HG02759 (cell line): ENCODE results near the gene PC.
"Not testable (repeated sequence)": the region's sequence is repeated elsewhere in the genome, so short reads cannot be mapped to it uniquely, and the experiment has no call there.

Source experiments
- ATAC-seq: cut with Tn5 transposase; IDR thresholded peaks from one replicate; pipeline ENCODE4 v1.9.1; 2021; ENCODE audit warnings: mild to moderate bottlenecking, moderate library complexity; ENCODE audit not compliant: unreplicated experiment

PC gene

DNA sequence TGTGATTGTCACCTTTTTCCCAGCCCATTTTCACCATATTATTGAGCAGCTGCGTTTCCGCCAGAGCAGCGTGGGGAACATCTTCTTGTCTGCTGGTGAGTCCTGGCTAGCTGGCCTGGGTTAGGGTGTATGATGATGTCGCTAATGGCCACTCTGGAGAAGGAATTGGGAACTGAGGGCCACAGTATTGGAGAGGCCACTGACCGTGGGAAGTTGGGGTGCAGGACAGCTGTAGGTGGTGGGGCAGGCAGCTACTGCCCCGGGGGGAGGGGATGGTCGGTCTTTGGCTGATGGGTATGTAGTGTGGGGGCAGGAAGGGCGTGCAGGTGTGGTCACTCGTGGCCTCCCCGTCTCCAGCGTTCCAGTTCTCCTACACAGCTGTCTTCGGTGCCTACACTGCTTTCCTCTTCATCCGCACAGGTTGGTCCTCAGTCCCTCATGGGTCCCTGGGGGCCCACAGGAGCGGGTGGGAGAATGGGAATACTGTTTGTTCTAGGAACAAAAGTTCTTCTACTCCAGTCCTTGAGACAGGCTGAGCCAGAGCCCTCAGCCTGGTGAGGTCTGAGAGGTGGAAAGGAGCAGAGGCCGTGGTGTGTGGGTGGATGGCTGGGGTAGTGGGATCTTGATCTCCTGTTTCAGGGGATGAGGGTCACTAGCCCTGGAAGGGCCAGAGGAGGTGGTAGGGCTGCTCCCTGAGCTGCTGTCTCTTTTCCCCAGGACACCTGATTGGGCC is 112.9 kb downstream of the PC start:
- no peak for ATAC-seq

DNA sequence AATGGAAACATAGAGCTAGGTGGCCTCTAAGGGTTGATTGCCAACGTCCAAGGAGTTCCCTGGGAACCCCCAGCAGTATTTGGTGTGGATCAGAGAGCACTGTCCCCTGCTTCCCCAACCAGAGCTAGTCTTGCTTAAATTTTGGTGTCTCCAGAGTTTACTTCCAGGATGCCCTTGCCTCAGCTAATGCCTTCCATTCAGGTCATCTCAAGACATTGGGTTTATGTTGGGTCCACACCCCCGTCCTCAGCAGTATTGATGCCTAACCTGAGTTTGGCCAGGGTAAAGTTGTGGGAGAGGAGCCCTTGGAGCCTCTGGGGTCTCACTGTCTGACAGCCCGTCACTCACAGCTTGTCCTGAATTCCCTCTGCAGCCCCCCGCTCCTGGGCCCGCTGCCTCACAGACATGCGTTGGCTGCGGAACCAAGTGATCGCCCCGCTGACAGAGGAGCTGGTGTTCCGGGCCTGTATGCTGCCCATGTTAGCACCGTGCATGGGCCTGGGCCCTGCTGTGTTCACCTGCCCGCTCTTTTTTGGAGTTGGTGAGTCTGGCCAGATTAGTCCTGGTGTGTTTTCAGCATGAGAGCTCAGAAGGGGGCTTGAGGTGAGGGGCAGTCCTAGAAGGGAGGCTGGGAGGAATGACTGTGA is 113.6 kb downstream of the PC start:
- no peak for ATAC-seq

DNA sequence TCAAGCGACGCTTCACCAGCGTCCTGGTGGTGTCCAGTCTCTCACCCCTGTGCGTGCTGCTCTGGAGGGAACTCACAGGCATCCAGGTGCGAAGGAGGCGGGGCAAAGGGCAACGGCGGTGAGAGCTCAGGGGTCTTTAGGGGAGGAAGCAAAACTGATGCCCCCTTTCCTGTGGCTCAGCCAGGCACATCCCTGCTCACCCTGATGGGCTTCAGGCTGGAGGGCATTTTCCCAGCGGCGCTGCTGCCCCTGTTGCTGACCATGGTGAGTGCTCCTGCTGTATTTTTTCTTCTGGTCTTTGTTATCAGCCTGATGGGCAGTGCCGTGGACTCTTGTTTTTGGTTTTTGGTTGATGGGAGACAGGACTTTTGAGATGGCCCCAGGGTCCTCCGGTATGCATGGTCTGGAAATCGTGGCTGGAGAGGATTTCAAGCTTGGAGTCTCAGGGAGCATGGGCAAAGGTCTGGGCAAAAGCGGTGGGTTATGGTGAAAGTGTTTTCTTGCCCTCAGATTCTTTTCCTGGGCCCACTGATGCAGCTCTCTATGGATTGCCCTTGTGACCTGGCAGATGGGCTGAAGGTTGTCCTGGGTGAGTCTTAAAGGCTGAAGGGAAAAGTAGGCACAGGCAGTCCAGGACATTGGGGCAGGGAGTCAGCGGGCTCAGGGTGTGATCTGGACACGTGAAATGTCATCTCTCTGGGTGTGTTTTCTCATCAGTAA is 114.2 kb downstream of the PC start:
- ATAC-seq, result no peak

DNA sequence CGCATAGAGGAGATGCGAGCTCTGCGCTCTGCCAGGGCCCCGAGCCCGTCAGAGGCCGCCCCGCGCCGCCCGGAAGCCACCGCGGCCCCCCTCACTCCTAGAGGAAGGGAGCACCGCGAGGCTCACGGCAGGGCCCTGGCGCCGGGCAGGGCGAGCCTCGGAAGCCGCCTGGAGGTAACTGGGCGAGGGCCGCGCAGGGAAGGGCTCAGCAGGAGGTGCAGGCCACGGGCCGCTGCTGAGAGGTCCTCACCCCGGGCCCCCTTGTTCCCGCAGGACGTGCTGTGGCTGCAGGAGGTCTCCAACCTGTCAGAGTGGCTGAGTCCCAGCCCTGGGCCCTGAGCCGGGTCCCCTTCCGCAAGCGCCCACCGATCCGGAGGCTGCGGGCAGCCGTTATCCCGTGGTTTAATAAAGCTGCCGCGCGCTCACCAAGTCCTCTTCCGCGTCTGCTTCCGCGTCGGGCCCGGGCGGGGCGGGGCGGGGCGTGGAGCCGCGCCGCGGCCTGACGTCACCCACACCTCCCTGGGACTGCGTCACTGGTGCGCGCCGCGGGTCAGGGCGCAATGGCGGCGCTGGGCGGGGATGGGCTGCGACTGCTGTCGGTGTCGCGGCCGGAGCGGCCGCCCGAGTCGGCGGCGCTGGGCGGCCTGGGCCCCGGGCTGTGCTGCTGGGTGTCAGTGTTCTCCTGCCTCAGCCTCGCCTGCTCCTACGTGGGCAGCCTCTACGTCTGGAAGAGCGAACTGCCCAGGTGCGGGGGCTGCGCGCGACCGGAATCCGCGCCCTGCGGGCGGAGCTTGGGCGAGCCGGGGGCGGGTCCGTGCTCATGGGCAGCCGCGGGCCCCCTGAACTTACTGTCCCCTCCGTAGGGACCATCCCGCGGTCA is 115.0 kb downstream of the PC start, which contains the start of gene RCE1:
Gene RCE1, plus strand, starts transcription at position 546 of the 880 bp plus-strand sequence. Its CDS starts 15 bp downstream, at position 561.
- ATAC-seq, result peak; percentile 90

DNA sequence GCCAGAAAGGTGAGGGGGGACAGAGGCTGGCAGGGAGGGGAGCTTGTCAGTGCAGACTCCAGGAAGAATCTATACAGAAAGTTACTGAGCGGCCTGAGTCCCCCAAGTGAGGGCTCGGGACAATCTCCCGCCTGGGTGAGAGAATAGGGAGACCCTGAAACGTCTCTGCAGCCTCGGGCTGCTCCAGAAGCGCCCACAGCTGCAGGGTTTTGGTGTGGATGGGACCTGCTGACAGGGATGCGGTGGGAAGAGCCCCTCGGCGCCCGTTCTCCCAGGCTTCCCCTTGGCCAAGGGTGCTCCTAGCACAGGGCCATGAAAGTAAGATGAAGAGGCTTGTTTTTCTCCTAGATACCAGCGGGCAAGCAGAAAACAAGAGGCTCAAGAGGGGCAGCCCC is 115.7 kb downstream of the PC start:
- ATAC-seq, result no peak

DNA sequence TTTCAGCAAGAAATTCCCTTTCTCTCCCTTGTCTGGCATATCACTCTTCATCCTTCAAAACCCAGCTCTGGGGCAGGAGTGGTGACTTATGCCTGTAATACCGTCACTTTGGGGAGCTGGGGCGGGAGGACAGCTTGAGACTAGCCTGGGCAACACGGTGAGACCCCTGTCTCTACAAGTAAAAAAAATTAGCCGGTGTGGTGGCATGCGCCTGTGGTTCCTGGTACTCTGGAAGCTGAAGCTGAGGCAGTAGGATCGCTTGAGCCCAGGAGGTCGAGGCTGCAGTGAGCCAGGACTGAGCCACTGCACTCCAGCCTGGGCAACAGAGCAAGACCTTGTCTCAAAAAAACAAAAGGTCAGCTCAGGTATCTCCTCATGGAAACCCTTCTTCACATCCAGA is 116.3 kb downstream of the PC start:
- no peak for ATAC-seq

DNA sequence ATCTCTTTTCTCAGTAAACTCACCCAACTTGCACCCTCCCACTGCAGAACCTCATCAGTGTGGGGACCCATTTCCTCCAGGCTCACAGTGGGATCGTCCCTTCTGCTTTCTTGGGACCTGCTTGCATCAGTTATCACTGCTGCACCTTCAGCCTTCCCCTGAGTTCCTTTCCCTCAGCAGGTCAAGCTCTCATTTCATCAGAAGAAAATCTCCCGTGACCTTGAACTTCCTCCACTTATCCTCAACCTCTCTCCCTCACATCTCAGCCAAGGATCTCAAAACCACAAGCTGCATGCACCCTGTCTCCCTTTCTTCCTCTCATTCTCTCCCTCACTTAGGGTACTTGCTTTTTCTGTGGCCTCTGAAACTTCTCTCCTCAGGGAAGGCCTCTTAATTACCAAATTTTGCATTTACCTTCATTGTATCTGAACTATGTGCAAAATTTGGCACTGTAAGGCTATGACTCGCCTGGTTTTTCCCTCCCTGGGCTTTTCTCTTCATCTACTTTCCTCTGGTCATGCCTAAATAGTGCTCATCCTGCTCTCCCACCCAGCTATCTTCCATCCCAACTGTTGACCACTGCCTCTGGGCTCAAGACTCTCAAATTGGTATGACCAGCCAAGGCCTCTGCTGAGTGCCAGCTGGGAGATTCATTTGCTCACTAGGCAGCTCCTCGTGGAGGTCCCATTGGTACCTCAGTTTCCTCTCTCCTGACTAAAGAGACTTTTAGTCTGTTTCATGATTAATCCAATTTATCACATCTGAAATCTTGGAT is 117.7 kb downstream of the PC start:
- no peak for ATAC-seq

DNA sequence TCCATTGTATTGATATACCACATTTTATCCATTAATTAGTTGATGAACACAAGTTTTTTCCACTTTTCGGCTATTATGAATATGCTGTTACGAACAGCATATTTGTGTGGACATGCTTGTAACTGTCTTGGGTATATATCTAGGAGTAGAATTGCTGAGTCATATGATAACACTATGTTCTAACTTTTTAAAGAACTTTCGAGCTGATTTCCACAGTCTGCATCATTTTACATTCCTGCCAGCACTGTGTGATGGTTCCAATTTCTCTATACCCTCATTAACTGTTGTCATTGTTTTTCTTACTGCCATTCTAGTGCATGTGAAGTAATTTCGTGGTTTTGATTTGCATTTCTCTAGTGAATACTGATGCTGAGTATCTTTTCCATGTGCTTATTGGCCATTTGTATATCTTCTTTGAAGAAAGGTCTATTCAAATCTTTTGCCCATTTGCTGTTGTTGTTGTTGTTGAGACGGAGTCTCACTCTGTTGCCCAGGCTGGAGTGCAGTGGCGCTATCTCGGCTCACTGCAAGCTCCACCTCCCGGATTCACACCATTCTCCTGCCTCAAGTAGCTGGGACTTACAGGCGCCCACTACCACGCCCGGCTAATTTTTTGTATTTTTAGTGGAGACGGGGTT is 122.3 kb downstream of the PC start:
- no peak for ATAC-seq

DNA sequence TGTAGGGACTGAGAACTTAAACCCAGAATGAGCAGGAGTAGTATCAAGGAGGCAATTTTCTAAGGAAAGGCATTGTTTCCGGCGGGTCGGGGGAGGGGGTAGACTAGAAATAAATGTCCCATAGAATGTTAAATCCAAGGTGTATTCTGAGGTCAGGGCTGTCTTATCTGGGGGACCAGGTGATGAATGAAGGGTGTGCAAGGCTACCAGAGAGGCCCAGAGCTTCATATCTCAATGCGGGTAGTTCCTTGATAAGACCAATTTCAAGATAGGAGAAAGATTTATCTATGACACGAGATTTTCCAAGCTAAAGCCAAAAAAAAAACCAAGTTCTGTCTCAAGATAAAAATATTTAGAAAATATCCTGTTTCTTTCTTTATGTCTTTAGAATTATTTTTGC is 123.2 kb downstream of the PC start:
- no peak for ATAC-seq

DNA sequence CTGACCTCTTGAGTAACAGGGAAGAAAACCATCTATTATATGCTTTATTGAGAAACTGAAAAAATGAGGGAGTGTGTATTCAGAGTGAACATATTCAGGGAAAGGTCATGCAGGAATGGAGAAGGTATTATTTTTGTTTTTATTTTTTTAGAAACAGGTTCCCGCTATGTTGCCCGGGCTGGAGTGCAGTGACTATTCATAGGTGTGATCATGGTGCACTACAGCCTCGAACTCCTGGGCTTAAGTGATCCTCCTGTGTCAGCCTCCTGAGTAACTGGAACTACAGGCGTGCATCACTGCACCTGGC is 123.7 kb downstream of the PC start:
- ATAC-seq, result no peak

DNA sequence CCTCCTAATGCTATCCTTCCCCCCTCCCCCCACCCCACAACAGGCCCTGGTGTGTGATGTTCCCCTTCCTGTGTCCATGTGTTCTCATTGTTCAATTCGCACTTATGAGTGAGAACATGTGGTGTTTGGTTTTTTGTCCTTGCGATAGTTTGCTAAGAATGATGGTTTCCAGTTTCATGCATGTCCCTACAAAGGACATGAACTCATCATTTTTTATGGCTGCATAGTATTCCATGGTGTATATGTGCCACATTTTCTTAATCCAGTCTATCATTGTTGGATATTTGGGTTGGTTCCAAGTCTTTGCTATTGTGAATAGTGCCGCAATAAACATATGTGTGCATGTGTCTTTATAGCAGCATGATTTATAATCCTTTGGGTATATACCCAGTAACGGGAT is 133.6 kb downstream of the PC start:
- not testable (repeated sequence) for ATAC-seq

DNA sequence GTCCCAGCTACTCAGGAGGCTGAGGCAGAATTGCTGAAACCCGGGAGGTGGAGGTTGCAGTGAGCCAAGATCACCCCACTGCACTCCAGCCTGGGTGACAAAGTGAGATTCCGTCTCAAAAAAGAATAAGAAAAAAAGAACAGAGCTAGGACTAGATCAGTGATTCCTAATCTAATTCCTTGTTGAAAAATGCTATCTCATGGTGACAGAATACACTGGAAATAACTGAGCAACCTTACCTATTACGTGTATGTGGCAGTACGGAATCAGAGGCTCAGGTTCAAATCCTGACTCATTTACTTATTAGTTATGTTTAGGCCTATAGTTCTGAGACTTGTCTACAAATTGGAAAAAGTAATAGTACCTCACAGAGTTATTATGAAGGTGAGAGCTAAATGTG is 134.5 kb downstream of the PC start:
- no peak for ATAC-seq

DNA sequence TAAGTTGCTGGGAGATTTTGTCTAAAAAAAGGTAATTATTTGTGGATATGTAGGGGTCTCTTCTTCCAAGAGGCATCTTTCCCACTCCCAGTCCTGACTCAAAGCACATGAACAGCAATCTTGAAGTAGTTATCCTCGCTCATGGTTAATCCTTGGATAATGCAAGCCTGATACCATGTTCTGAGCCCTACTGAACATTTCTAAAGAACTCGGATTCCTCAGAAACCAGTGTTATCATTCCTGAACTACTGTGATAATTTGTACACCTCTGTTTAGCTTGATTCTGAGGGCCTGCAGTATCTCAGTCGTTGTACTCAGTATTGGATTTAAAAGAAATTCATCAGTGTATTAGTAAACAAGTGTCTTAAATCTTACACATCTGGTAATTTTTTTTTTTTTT is 137.3 kb downstream of the PC start:
- ATAC-seq, result no peak

DNA sequence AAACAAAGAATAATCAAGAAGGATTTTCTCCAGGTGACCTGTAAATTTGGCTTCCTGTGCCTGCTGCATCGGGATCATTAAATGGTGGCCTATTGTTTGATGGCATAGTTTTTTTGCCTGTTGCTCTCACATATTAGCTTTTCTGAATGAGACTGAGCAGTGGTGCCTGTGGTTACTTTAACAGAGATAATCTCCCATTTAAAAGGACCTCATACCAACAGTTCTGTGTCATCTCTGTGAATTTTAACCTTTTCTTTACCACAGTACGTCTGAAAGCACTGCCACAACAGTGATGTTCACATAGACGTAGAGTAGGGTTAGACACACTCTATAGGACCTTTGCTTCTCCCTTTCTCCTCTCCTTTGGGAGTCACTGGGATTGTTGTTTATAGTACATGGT is 137.8 kb downstream of the PC start:
- no peak for ATAC-seq

DNA sequence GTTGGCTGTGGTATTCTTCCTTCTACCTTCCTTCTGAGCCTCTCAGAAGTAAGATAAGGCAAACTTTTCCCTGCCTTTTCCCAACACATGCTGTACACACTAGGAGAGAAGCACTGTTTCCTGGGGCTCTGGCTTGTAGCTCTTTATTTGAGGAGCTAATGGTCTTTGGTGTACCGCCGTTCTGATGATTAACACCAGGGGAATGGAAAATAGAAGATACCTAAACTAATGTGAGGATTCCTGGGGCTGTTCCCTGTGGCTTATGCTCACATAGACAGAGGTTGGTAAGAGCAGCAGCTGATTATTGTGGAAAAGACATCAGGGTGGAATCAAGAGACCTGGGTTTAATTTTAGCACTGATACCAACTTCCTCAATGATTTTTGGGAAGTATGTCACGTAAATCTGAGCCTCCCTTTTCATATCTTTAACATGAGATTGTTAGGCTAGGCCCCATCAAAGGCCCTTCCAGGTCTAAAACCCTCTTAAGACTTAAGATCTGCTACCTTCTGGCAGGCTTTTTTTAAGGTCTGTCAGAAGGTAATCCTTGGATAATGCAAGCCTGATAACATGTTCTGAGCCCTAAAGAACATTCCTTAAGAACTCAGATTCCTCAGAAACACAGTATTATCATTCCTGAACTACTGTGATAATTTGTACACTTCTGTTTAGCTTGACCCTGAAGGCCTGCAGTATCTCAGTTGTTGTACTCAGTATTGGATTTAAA is 139.8 kb downstream of the PC start:
- ATAC-seq, result no peak

DNA sequence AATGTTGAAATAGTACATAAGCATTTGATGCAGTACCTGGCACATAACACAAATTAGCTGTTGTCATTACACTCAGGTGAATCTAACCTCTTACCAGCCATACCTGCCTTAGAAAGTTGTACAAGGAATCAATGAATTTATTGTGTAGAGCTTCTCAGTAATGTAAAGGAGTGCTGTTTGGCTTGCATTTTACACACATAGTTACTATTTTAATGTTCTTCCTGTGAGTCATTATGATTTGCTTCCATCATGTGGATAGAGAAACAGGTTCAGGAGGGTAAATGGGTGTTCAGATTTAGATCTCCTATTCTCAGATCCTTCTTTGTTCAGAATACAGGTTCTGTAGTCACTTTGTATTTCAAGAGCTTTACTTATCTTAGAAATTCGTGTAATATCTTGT is 142.5 kb downstream of the PC start:
- ATAC-seq, result no peak

DNA sequence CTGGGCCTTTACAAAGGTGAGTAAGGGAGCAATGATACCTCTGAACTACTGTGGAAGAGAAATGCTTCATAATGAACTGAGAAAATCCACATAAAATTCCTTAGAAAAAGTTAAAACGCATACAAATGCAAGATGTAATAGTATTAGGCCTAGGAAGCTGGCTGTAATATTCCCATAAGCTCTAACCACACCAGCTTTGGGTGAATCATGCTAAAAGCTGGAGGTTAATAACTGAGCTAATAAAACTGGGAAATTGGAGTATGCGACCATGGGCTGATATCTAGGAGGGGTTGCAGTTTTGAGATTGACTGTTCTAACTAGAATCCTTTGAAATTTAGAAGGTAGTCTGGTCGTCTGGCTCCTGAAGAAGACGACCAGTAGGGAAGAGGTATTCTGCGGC is 143.5 kb downstream of the PC start:
- ATAC-seq, result no peak

DNA sequence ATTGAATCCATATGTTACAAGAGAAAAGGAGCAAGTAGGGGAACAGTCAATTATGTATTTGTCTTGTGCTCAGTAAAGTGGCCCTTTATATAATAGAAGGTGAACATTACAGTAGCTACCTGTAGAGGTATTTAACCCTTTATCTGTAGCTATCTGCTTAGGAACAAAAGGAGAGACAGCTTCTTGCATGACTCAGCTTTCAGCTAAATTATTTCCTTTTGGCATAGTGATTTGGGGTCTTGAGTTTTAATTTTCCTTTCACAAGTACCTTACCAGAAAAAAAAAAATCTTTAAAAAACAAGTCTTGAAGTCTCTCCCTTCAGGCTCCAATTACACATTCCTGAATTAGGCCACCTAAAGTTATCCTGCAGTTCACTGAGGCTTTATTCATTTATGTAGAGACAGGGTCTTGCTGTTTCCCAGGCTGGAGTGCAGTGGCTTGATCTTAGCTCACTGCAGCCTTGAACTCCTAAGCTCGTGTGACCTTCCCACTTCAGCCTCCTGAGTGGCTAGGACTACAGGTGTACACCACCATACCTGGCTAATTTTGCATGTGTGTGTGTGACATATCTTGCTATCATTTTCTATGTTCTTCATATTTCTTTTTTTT is 147.5 kb downstream of the PC start:
- ATAC-seq, result no peak

DNA sequence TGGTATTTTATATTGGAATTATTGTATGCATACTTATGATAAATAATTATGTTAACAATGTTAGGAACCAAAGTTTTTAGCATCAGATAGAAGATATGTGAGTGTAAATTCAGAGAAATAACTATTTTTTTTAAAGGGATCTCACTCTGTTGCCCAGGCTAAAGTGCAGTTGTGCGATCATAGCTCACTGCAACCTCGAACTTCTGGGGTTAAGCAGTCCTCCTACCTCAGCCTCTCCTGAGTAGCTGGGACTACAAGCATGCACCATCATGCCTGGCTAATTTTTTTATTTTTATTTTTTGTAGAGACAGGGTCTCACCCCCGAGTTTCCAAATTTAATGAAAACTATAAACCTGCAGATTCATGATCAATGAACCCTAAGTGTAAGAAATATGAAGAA is 148.6 kb downstream of the PC start:
- ATAC-seq, result no peak
